Measurements from ENCODE around the gene PRR22.

Gene PRR22

GRCh38 chr19:5788422-5788821, 3.9 kb upstream of the PRR22 start:
- Histone ChIP-seq H3K9ac (ENCODE audit: low read depth, low read length) (no peak overlapping the region), H3K79me2 (ENCODE audit: insufficient read depth, low read length) (peaks cover 17% of the 10 kb centered on the region), H3K27me3 (ENCODE audit: insufficient read depth, low read length, poor library complexity) (no peaks in the 10 kb centered on the region), H3K4me1 (ENCODE audit: insufficient read depth, low read length) (peaks cover 22% of the 10 kb centered on the region), H3K4me3 (ENCODE audit: low read depth in 1 of 2, low read length in 2 of 2) (no peak overlapping the region), H3K27ac (ENCODE audit: low read length) (no peak overlapping the region), H3K9me3 (ENCODE audit: insufficient read depth, low read length, severe bottlenecking) (no peaks in the 10 kb centered on the region), H4K20me1 (ENCODE audit: insufficient read depth, low read length) (peaks cover 48% of the 10 kb centered on the region), H3K36me3 (ENCODE audit: insufficient read depth, low read length) (peaks cover 63% of the 10 kb centered on the region), H2AFZ (ENCODE audit: low read depth, low read length) (no peak overlapping the region), H3K4me2 (ENCODE audit: insufficient read depth, low read length) (no peak overlapping the region)
- ATAC-seq (ENCODE audit: insufficient read depth, low read depth) (no peak), DNase-seq (no peak)
- TF ChIP-seq EZH2 (IDR thresholded peaks at IDR 0.05; ENCODE audit: borderline replicate concordance, low read depth, low read length, severe bottlenecking), result no peak
- TF ChIP-seq CTCF (IDR thresholded peaks at IDR 0.05; ENCODE audit: borderline replicate concordance, extremely low read depth, low read length, poor library complexity, severe bottlenecking), result no peak

GRCh38 chr19:5787409-5788182, 3.0 kb upstream of the PRR22 start:
- no peak overlapping the region for H3K4me3 ChIP-seq (ENCODE audit: low read depth in 1 of 2, low read length in 2 of 2)
- peaks cover 53% of the 10 kb centered on the region for H4K20me1 ChIP-seq (ENCODE audit: insufficient read depth, low read length)
- H3K4me2 ChIP-seq (ENCODE audit: insufficient read depth, low read length), result no peak overlapping the region
- peaks cover 17% of the 10 kb centered on the region for H3K79me2 ChIP-seq (ENCODE audit: insufficient read depth, low read length)
- H3K9ac ChIP-seq (ENCODE audit: low read depth, low read length), result no peak overlapping the region
- H3K36me3 ChIP-seq (ENCODE audit: insufficient read depth, low read length), result peaks cover 67% of the 10 kb centered on the region
- ATAC-seq (ENCODE audit: insufficient read depth, low read depth) (no peak), DNase-seq (no peak)
- H3K27ac ChIP-seq (ENCODE audit: low read length), result no peak overlapping the region
- H2AFZ ChIP-seq (ENCODE audit: low read depth, low read length), result no peak overlapping the region
- peaks cover 22% of the 10 kb centered on the region for H3K4me1 ChIP-seq (ENCODE audit: insufficient read depth, low read length)
- H3K9me3 ChIP-seq (ENCODE audit: insufficient read depth, low read length, severe bottlenecking), result no peaks in the 10 kb centered on the region
- no peak for TF ChIP-seq CTCF (IDR thresholded peaks at IDR 0.05; ENCODE audit: borderline replicate concordance, extremely low read depth, low read length, poor library complexity, severe bottlenecking)
- TF ChIP-seq EZH2 (IDR thresholded peaks at IDR 0.05; ENCODE audit: borderline replicate concordance, low read depth, low read length, severe bottlenecking), result no peak
- no peaks in the 10 kb centered on the region for H3K27me3 ChIP-seq (ENCODE audit: insufficient read depth, low read length, poor library complexity)

GRCh38 chr19:5786593-5787408, 2.3 kb upstream of the PRR22 start:
- no peak overlapping the region for H3K27ac ChIP-seq (ENCODE audit: low read length)
- ATAC-seq (ENCODE audit: insufficient read depth, low read depth) (no peak), DNase-seq (no peak)
- no peaks in the 10 kb centered on the region for H3K9me3 ChIP-seq (ENCODE audit: insufficient read depth, low read length, severe bottlenecking)
- no peak overlapping the region for H3K4me2 ChIP-seq (ENCODE audit: insufficient read depth, low read length)
- H2AFZ ChIP-seq (ENCODE audit: low read depth, low read length), result no peak overlapping the region
- no peak overlapping the region for H3K4me3 ChIP-seq (ENCODE audit: low read depth in 1 of 2, low read length in 2 of 2)
- H3K79me2 ChIP-seq (ENCODE audit: insufficient read depth, low read length), result peaks cover 17% of the 10 kb centered on the region
- peaks cover 67% of the 10 kb centered on the region for H3K36me3 ChIP-seq (ENCODE audit: insufficient read depth, low read length)
- peaks cover 22% of the 10 kb centered on the region for H3K4me1 ChIP-seq (ENCODE audit: insufficient read depth, low read length)
- no peak overlapping the region for H3K9ac ChIP-seq (ENCODE audit: low read depth, low read length)
- no peaks in the 10 kb centered on the region for H3K27me3 ChIP-seq (ENCODE audit: insufficient read depth, low read length, poor library complexity)
- no peak for TF ChIP-seq CTCF (IDR thresholded peaks at IDR 0.05; ENCODE audit: borderline replicate concordance, extremely low read depth, low read length, poor library complexity, severe bottlenecking)
- TF ChIP-seq EZH2 (IDR thresholded peaks at IDR 0.05; ENCODE audit: borderline replicate concordance, low read depth, low read length, severe bottlenecking), result no peak
- H4K20me1 ChIP-seq (ENCODE audit: insufficient read depth, low read length), result peaks cover 53% of the 10 kb centered on the region
